Right atrium auricular region (tissue), 2 donors: ENCODE results near the gene C1QB. TPM values are rescaled to one million over a fixed set of nuclear protein-coding genes. Genes with fewer than 3 reads are reported as not detected.

ENCODE experiments used
- DNase-seq: peaks from one replicate; pipeline ENCODE4 v3.0.0-alpha.2; 2019; ENCODE audit warnings: low spot score
- H3K27ac ChIP-seq, 2 donors: fragments of 200-600 bp; sonication (generic); 1 replicate in 1 of 2; 2 replicates in 1 of 2; pipeline ENCODE4 v1.5.1; 2016 to 2019
- H3K27me3 ChIP-seq, 2 donors: fragments of 200-600 bp; sonication (generic); one replicate each; pipeline versions ENCODE4 v1.5.1 to v1.6.0; 2017 to 2019
- H3K36me3 ChIP-seq: fragments of 200-600 bp; sonication (generic); one replicate; pipeline ENCODE4 v1.5.1; 2016
- H3K4me1 ChIP-seq, 2 donors: fragments of 200-600 bp; sonication (generic); one replicate each; pipeline versions ENCODE4 v1.5.1 to v1.6.0; 2017 to 2019
- H3K4me3 ChIP-seq, 2 donors: fragments of 200-600 bp; sonication (generic); 1 replicate in 1 of 2; 2 replicates in 1 of 2; pipeline ENCODE4 v1.5.1; 2017 to 2019; ENCODE audit warnings: mild to moderate bottlenecking in 1 of 2, moderate library complexity in 1 of 2
- H3K9me3 ChIP-seq, 2 donors: fragments of 200-600 bp; sonication (generic); one replicate each; pipeline ENCODE4 v1.5.1; 2019
- CTCF ChIP-seq, 2 donors: fragments of 200-600 bp; sonication (generic); IDR thresholded peaks; one replicate each; pipeline ENCODE4 v1.5.1; 2019; ENCODE audit warnings: antibody characterized with exemption in 2 of 2
- total RNA-seq, 2 donors: library from RNA; depleted of rRNA; stranded (reverse); fragments of >200 nt; gene quantifications; one replicate each; pipeline ENCODE4 v1.1.0, GENCODE V29; 2016

C1QB gene
- 100 to 1,000 TPM in 1 of 2 donors, 10 to 100 TPM in 1; 82.5 to 262 TPM for total RNA-seq

- Histone ChIP-seq H3K27me3 (no peaks in the 10 kb centered on the region), H3K4me1 (no peaks in the 10 kb centered on the region), H3K9me3 (no peaks in the 10 kb centered on the region), H3K36me3 (no peaks in the 10 kb centered on the region), H3K27ac (no peak within 1 kb of the TSS), H3K4me3 (peak within 1 kb of the TSS; percentile 15 to 34)
- no peak for TF ChIP-seq CTCF (IDR thresholded peaks at IDR 0.05)
- peak; percentile 74 for DNase-seq
Measured at GRCh38 chr1:22652881-22653316, at the start of gene C1QB. C1QB (plus strand) TSS chr1:22653236; CDS start chr1:22659463, 6,227 bp downstream.

- no peak overlapping the region for H3K27ac ChIP-seq
- H3K4me3 ChIP-seq, result no peak overlapping the region
- no peaks in the 10 kb centered on the region for H3K9me3 ChIP-seq
- H3K27me3 ChIP-seq, result no peaks in the 10 kb centered on the region
- DNase-seq, result no peak
- TF ChIP-seq CTCF (IDR thresholded peaks at IDR 0.05), result no peak
- no peaks in the 10 kb centered on the region for H3K36me3 ChIP-seq
- H3K4me1 ChIP-seq, result no peaks in the 10 kb centered on the region
Measured at GRCh38 chr1:22606161-22606560, 46.9 kb upstream of the C1QB start.

GRCh38 chr1:22607154-22607553 lies 45.9 kb upstream of the C1QB start:
- no peaks in the 10 kb centered on the region for H3K4me1 ChIP-seq
- H3K27ac ChIP-seq, result no peak overlapping the region
- DNase-seq, result no peak
- H3K36me3 ChIP-seq, result no peaks in the 10 kb centered on the region
- TF ChIP-seq CTCF (IDR thresholded peaks at IDR 0.05), result no peak
- H3K27me3 ChIP-seq, result no peaks in the 10 kb centered on the region
- H3K4me3 ChIP-seq, result no peak overlapping the region
- no peaks in the 10 kb centered on the region for H3K9me3 ChIP-seq

GRCh38 chr1:22608361-22608760 lies 44.7 kb upstream of the C1QB start:
- Histone ChIP-seq H3K9me3 (no peaks in the 10 kb centered on the region), H3K4me1 (no peaks in the 10 kb centered on the region), H3K4me3 (no peak overlapping the region), H3K27me3 (no peaks in the 10 kb centered on the region), H3K27ac (no peak overlapping the region), H3K36me3 (no peaks in the 10 kb centered on the region)
- TF ChIP-seq CTCF (IDR thresholded peaks at IDR 0.05), result no peak
- DNase-seq, result no peak

- DNase-seq, result no peak
- Histone ChIP-seq H3K9me3 (no peaks in the 10 kb centered on the region), H3K27ac (no peak overlapping the region), H3K4me1 (no peaks in the 10 kb centered on the region), H3K4me3 (no peak overlapping the region), H3K27me3 (no peaks in the 10 kb centered on the region), H3K36me3 (no peaks in the 10 kb centered on the region)
- no peak for TF ChIP-seq CTCF (IDR thresholded peaks at IDR 0.05)
Measured at GRCh38 chr1:22609291-22609690, 43.7 kb upstream of the C1QB start.

- Histone ChIP-seq H3K9me3 (no peaks in the 10 kb centered on the region), H3K36me3 (no peaks in the 10 kb centered on the region), H3K27me3 (no peaks in the 10 kb centered on the region), H3K4me1 (no peaks in the 10 kb centered on the region), H3K27ac (no peak overlapping the region), H3K4me3 (no peak overlapping the region)
- TF ChIP-seq CTCF (IDR thresholded peaks at IDR 0.05), result no peak
- DNase-seq, result no peak
Measured at GRCh38 chr1:22611530-22611947, 41.5 kb upstream of the C1QB start.
